HepG2 (cell line): Measurements from ENCODE around the gene IFT80. TPM values are rescaled to one million over a fixed set of nuclear protein-coding genes. Genes with fewer than 3 reads are reported as not detected.
"Not testable (repeated sequence)": the region's sequence is repeated elsewhere in the genome, so short reads cannot be mapped to it uniquely, and the experiment has no call there.

Experiments
- ATAC-seq: fragments of 200-7000 bp; cut with Tn5 transposase; 3 replicates; pipeline ENCODE4 v1.9.1; 2020; ENCODE audit warnings: mild to moderate bottlenecking, moderate library complexity
- BruUV-seq: library from RNA; stranded (reverse); fragments of 400-500 nt; replicated peaks from 2 replicates; lab custom pipeline; 2021; lab: Mats Ljungman, UMichigan
- CTCF ChIA-PET: fragments of 300-600 bp; formaldehyde crosslinking; extraction: SDS; loops from one replicate; lab custom pipeline; 2021; ENCODE audit warnings: low total read pairs, inconsistent platforms, low intra/inter-chr PET ratio; lab: Yijun Ruan, JAX
- POLR2A ChIA-PET: fragments of 350-600 bp; sonication (Branson Sonifier 250); formaldehyde crosslinking; loops from one replicate; lab custom pipeline; 2020; ENCODE audit warnings: antibody characterized with exemption, inconsistent platforms; lab: Yijun Ruan, JAX
- DNase-seq: peaks from one replicate; pipeline ENCODE4 v3.0.0-alpha.2; 2015; ENCODE audit warnings: low spot score
- FAIRE-seq: peaks from 3 replicates; lab custom pipeline; 2011; peaks lifted over from hg19 to GRCh38; lab: Jason Lieb, UNC
- H2AFZ ChIP-seq: one replicate; pipeline ENCODE4 v1.6.1; 2011; ENCODE audit warnings: low read length, inconsistent platforms
- H3K27ac ChIP-seq: fragments of 300-600 bp; 3 replicates; pipeline ENCODE4 v1.8.0; 2011; ENCODE audit warnings: mixed run types, mild to moderate bottlenecking, mixed read lengths, low read length, inconsistent platforms; ENCODE audit not compliant: insufficient read depth; ENCODE audit errors: extremely low read length
- H3K27me3 ChIP-seq, 2 experiments: fragments of 200-600 bp in 1 of 2; 2 replicates in 1 of 2; 3 replicates in 1 of 2; pipeline versions ENCODE4 v1.6.0 to v1.8.0; 2011; ENCODE audit warnings: low read length in 2 of 2, mild to moderate bottlenecking in 2 of 2, moderate library complexity in 2 of 2, inconsistent platforms in 1 of 2; ENCODE audit not compliant: insufficient read depth in 2 of 2, control insufficient read depth in 1 of 2
- H3K36me3 ChIP-seq, 2 experiments: fragments of 200-600 bp in 1 of 2; replicated peaks in 1 of 2; 2 replicates in 1 of 2; 3 replicates in 1 of 2; pipeline versions ENCODE4 v1.5.1 to v1.8.0; 2011; ENCODE audit warnings: low read length in 2 of 2, inconsistent platforms in 1 of 2; ENCODE audit not compliant: insufficient read depth in 2 of 2, control insufficient read depth in 1 of 2
- H3K4me1 ChIP-seq: 2 replicates; pipeline ENCODE4 v1.5.1; 2012; ENCODE audit warnings: low read length, inconsistent platforms; ENCODE audit not compliant: insufficient read depth
- H3K4me2 ChIP-seq: 2 replicates; pipeline ENCODE4 v1.6.0; 2011; ENCODE audit warnings: low read depth, low read length, inconsistent platforms
- H3K4me3 ChIP-seq, 3 experiments: fragments of 200-600 bp in 1 of 3; sonication (generic), shearing (Covaris generic) in 1 of 3; replicated peaks in 1 of 3; 2 replicates each; pipeline ENCODE4 v1.5.1; 2011 to 2016; ENCODE audit warnings: low read length in 3 of 3, inconsistent platforms in 2 of 3, low read depth in 2 of 3, mild to moderate bottlenecking in 2 of 3, control low read depth in 1 of 3, mixed read lengths in 1 of 3; ENCODE audit not compliant: insufficient read depth in 1 of 3
- H3K79me2 ChIP-seq: one replicate; pipeline ENCODE4 v1.6.1; 2011; ENCODE audit warnings: low read length, inconsistent platforms; ENCODE audit not compliant: insufficient read depth
- H3K9ac ChIP-seq: 2 replicates; pipeline ENCODE4 v1.6.0; 2011; ENCODE audit warnings: mild to moderate bottlenecking, low read depth, low read length, inconsistent platforms; ENCODE audit not compliant: insufficient read depth
- H3K9me3 ChIP-seq: 2 replicates; pipeline ENCODE4 v1.5.1; 2012; ENCODE audit warnings: mild to moderate bottlenecking, low read length
- H4K20me1 ChIP-seq: 2 replicates; pipeline ENCODE4 v1.6.0; 2011; ENCODE audit warnings: inconsistent platforms, mild to moderate bottlenecking, low read length, moderate library complexity; ENCODE audit not compliant: insufficient read depth
- DMTF1 ChIP-seq: sonication (generic); formaldehyde crosslinking; IDR thresholded peaks from 2 replicates; pipeline ENCODE4 v1.4.0; 2020; ENCODE audit warnings: mild to moderate bottlenecking, missing genetic modification reagents
- EZH2 ChIP-seq: conservative IDR thresholded peaks from 2 replicates; pipeline ENCODE4 v1.6.1; 2012; ENCODE audit warnings: mild to moderate bottlenecking, low read depth, low read length, moderate library complexity
- MNT ChIP-seq: fragments of 450-650 bp; IDR thresholded peaks from 2 replicates; pipeline ENCODE4 v1.6.1; 2016
- NFATC3 ChIP-seq: sonication (generic); formaldehyde crosslinking; IDR thresholded peaks from 2 replicates; pipeline ENCODE4 v1.5.1; 2020; ENCODE audit warnings: mild to moderate bottlenecking, missing genetic modification reagents
- RCOR2 ChIP-seq: IDR thresholded peaks from 2 replicates; pipeline ENCODE4 v1.6.1; 2016; ENCODE audit warnings: missing biosample characterization, missing genetic modification reagents
- SRF ChIP-seq: IDR thresholded peaks from 2 replicates; pipeline ENCODE4 v1.6.1; 2011; ENCODE audit warnings: mild to moderate bottlenecking, low read depth, low read length, moderate library complexity
- TCF7 ChIP-seq: sonication (generic); IDR thresholded peaks from 2 replicates; pipeline ENCODE4 v1.6.1; 2016; ENCODE audit warnings: antibody characterized with exemption, low read depth
- WGBS: methylation state at CpG from one replicate; pipeline ENCODE4 v1.1.6; 2017; ENCODE audit warnings: low lambda C conversion rate; 5-methylcytosine and 5-hydroxymethylcytosine counted together
- in situ Hi-C: cut with HindIII; loops from 2 replicates; pipeline ENCODE4 v1.10.0; 2017; ENCODE audit warnings: low pct_unique_long_range_greater_than_20kb; ENCODE audit not compliant: extremely low pct_ligation_motif_present
- intact Hi-C: fragments of 100-400 bp; cut with micrococcal nuclease; formaldehyde crosslinking; loops from one replicate; pipeline ENCODE4 v1.10.0; 2022; ENCODE audit not compliant: unreplicated experiment
- polyA plus RNA-seq, 8 experiments: library from polyadenylated mRNA; depleted of rRNA in 3 of 8; stranded (reverse) in 7 of 8; unstranded in 1 of 8; fragments of >200 nt; fragmentation: Illumina TruSeq in 4 of 8; extraction: Trizol in 4 of 8; gene quantifications; 2 replicates each; pipeline versions ENCODE4 v1.2.1 to v1.2.3, GENCODE V29; 2011 to 2016; ENCODE audit warnings: low read depth in 4 of 8, missing spikeins in 1 of 8, mixed read lengths in 1 of 8; ENCODE audit not compliant: insufficient read depth in 1 of 8
- total RNA-seq, 5 experiments: library from RNA; depleted of rRNA; stranded (reverse); fragments of >200 nt; fragmentation: Illumina TruSeq; extraction: Trizol; gene quantifications; 2 replicates each; pipeline ENCODE4 v1.2.3, GENCODE V29; 2016; ENCODE audit warnings: low read depth in 1 of 5

IFT80 gene
- total and polyA plus RNA-seq, 2 of the 13 experiments (the other 11 are each of a cell fraction or from before 2014, with no cell fraction given), result 11.4 to 15.7 TPM

DNA sequence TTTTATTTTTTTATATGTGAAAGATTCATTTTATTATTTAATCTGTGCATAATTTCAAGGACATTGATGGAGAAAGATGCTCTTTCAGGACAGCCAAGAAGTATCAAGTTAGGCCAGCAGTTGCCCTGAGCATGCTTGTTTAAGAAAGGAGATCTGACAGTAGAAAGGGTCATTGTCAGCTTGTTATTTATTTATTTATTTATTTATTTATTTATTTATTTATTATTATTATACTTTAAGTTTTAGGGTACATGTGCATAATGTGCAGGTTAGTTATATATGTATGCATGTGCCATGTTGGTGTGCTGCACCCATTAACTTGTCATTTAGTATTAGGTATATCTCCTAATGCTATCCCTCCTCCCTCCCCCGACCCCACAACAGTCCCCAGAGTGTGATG lies 77.2 kb downstream of the IFT80 start:
- H3K27me3 ChIP-seq, ATAC-seq, H3K9me3 ChIP-seq, H3K4me1 ChIP-seq, FAIRE-seq, in situ Hi-C loops, H3K4me2 ChIP-seq, H3K9ac ChIP-seq, BruUV-seq, intact Hi-C loops, CTCF ChIA-PET, H3K4me3 ChIP-seq, DNase-seq, H2AFZ ChIP-seq, H3K27ac ChIP-seq, H3K36me3 ChIP-seq, H3K79me2 ChIP-seq, H4K20me1 ChIP-seq, POLR2A ChIA-PET: not testable (repeated sequence)
- WGBS, result 91% methylated on average over 1 of the region's 1 CpG

- Histone ChIP-seq H3K4me3 (no peak overlapping the region), H3K4me1 (0 out of 2 replicates have a peak, but pooled peaks cover 3% of the 10 kb centered on the region), H3K9me3 (no peaks in the 10 kb centered on the region), H3K27ac (no peak overlapping the region), H3K4me2 (no peak overlapping the region), H3K36me3 (no peaks in the 10 kb centered on the region)
- intact Hi-C loops, result no loop called here
- POLR2A ChIA-PET, result no interaction called here
- FAIRE-seq (no peak), DNase-seq (no peak)
- no peak for TF ChIP-seq MNT
- no peak for TF ChIP-seq DMTF1 (CRISPR knock-in tag)
- no peak for TF ChIP-seq RCOR2 (CRISPR knock-in tag)
- no peak for TF ChIP-seq SRF
- TF ChIP-seq EZH2, result no peak
- TF ChIP-seq TCF7, result no peak
- TF ChIP-seq NFATC3 (CRISPR knock-in tag), result no peak
- TF ChIP-seq, all 625 proteins: peak for 0
- Histone ChIP-seq H2AFZ (no peak overlapping the region), H4K20me1 (no peaks in the 10 kb centered on the region), H3K9ac (no peak overlapping the region), H3K79me2 (no peaks in the 10 kb centered on the region), H3K27me3 (no peaks in the 10 kb centered on the region)
- CTCF ChIA-PET, result no interaction called here
- no TSS peak for BruUV-seq
- ATAC-seq, result no peak
- in situ Hi-C loops, result no loop called here
Observed at GRCh38 chr3:160319322-160319721, 79.7 kb downstream of the IFT80 start.
